Germinal center (tissue), 1 donor: ENCODE results near the gene TTLL6.

Experiments used
- DNase-seq: peaks from one replicate; pipeline ENCODE4 v3.0.0; 2012; ENCODE audit warnings: mixed read lengths, low spot score

The TTLL6 gene

GRCh38 chr17:48737330-48738043 lies 79.5 kb downstream of the TTLL6 start:
- no peak for DNase-seq

- no peak for DNase-seq
These were observed 82.0 kb downstream of the TTLL6 start for GRCh38 chr17:48735062-48735351.

- DNase-seq = no peak
These were observed 82.5 kb downstream of the TTLL6 start for GRCh38 chr17:48734333-48735061.

- no peak for DNase-seq
These were observed 83.2 kb downstream of the TTLL6 start for GRCh38 chr17:48733632-48734328.

GRCh38 chr17:48732688-48733629 lies 84.1 kb downstream of the TTLL6 start:
- no peak for DNase-seq

- no peak for DNase-seq
These were observed 85.7 kb downstream of the TTLL6 start for GRCh38 chr17:48731355-48731754.

- DNase-seq = no peak
These were observed 86.8 kb downstream of the TTLL6 start for GRCh38 chr17:48730240-48730550.

GRCh38 chr17:48729335-48730239 lies 87.4 kb downstream of the TTLL6 start:
- DNase-seq = no peak

- no peak for DNase-seq
These were observed 88.5 kb downstream of the TTLL6 start, which contains the start of gene HOXB13 for GRCh38 chr17:48728232-48729231. HOXB13 (minus strand) TSS chr17:48728750; CDS start chr17:48728593, 157 bp downstream.

- no peak for DNase-seq
These were observed 89.4 kb downstream of the TTLL6 start for GRCh38 chr17:48727415-48728175.

GRCh38 chr17:48726916-48727286 lies 90.1 kb downstream of the TTLL6 start:
- DNase-seq = no peak

GRCh38 chr17:48726114-48726915 lies 90.7 kb downstream of the TTLL6 start:
- DNase-seq = no peak

- DNase-seq = no peak
These were observed 91.6 kb downstream of the TTLL6 start for GRCh38 chr17:48725288-48726064.

- no peak for DNase-seq
These were observed 92.1 kb downstream of the TTLL6 start for GRCh38 chr17:48725004-48725287.

- peak; percentile 46 for DNase-seq
These were observed 92.6 kb downstream of the TTLL6 start for GRCh38 chr17:48724251-48725003.

- DNase-seq = no peak
These were observed 93.4 kb downstream of the TTLL6 start for GRCh38 chr17:48723423-48724250.
